GM19455 (cell line): Measurements from ENCODE around the gene SLCO4A1.

Experiments used
- ATAC-seq: cut with Tn5 transposase; IDR thresholded peaks from one replicate; pipeline ENCODE4 v1.9.1; 2021; ENCODE audit not compliant: unreplicated experiment

The SLCO4A1 gene

DNA sequence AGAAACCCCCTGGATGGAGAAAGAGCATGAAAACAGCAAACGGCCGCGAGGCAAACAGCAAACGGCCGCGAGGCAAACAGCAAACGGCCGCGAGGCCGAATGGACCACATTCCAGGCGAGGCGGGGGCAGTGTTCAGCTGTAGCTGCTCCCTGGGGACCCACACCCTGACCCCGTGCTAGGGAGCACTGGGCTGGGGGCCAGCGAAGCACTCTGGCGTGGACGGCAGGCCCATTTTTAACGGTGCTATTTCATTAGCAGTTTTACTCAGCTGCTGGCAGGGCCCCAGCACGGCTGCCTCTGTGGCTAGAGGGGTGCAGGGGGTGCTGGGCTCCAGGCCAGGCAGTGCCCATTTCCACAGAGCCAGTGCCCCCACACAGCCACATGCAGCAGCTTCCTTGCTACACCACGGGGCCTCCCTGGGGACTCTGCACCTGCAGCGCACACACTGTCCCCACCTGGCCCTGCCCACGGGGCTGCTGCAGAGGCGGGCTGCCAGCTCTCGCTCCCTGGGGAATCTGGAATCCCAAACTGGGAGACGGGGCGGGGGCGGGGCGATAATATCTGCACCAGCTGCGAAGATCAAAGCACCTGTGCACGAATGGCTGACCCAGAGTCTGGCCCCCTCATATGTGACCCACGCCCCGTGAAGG is 35.6 kb upstream of the SLCO4A1 start:
- ATAC-seq = no peak

DNA sequence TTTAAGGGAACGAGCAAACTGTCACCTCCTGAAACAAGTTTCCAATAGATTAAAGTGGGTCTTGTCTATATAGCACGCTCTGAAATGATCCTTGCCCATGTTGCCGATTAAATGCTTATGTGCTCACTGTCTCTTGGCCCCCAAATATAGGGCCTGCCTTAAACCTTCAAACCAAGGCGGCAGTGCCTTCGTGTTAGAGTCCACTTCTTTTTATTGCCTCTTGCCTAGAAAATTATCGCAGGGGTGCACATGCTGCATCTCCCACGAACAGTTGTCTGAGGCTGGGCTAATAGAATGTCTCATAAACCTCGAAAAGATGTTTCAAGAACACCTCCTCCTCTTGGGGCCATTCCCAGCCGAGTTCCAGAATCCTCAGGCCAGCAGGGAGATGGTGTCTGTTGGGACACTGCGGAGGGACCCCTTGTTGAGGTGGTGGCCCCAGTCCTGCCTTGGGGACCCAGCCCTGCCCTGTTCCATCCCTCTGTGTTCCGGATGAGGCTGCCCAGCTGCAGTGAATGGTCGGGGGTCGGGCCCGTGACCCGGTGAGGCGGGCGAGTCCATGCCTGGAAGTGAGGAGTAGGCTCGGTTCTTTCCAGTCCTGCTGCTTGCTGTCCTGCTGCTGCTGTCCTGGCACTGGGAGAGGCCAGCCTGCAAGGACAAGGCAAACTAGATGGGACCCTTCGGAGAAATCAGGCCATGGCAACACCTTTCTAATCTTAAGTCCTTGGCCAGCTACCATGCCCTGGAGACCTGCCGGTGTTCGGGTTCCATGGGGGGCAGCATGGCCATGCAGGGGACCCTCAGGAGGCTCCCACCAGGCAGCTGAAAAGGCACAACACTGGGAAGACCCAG is 34.7 kb upstream of the SLCO4A1 start:
- ATAC-seq = no peak

DNA sequence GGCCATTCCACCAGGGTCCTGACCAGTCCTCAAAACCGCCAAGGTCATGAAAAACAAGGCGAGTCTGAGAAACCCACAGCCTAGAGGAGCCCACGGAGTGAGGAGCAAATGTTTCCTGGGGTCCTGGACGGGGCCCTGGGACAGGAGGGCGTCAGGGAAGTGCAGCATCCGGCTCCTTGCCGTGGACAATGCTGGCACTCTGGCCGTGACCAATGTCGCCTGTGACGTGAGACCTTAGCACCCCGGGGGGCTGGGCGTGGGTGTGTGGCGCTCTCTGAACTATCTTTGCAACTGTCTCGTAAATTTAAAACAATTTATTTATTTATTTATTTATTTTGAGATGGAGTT is 34.1 kb upstream of the SLCO4A1 start:
- no peak for ATAC-seq

DNA sequence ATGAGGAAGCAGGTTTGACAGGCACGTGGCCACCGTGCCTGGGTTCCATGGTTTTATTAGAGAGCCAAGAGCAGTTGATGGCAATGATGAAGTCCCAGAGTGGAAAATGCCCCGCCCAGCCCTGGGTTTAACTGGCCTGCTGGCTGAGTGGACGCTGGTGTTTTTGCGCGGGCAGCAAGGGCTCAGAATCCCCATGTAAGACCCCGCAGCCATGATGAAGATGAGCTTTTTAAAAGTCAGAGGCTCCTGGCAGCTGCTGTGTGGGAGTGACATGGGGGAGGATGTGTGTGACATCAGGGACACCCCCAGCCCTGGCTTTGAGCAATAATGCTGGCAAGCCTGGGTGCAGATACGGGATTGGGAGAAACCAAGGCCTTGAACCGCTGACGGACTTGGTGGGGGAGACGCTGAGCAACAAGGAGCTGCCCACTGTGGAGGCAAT is 33.0 kb upstream of the SLCO4A1 start:
- ATAC-seq = no peak

DNA sequence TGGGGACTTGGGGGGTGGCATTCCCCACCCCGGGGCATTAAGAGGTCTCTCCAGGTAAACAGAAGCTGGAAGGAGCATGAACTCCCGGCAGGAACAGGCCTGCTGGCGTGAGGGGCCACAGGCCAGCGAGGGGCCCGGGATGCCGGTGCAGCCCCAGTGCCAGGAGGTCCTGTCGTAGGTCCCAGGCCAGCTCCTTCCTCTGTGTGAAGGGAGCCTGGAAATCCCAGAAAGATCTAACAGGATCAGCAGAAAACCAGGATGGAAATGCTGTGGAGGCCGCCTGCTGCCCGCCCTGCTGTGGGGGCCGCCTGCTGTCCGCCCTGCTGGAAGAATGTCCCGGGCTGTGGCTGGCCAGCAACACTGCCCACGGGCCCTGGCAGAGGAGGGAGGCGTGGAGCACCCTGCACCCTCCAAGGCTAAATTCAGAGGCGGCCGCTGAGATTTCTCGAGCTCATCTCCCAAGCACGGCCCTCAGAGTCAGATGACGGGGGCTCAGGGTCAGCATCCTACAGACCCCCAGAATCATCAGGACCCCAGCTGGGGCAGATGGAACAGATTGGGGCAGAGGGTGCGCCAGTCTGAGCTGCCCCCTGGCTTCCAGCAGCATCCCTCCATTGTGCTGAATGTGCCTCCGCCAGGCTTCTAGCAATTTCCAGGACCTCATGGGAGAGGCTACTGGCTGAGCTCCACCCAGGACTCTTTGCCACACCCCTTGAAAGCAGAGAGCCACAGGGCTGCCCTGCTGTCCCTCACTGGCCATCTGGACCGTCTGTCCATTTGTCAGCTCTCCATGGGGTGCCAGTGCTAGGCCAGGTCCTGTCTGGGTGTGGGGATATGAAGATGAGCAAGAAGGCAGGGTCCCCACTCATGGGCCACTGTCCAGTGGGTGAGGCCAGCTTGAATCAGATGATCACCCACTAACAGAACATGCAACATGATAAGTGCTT is 32.2 kb upstream of the SLCO4A1 start:
- ATAC-seq = no peak

DNA sequence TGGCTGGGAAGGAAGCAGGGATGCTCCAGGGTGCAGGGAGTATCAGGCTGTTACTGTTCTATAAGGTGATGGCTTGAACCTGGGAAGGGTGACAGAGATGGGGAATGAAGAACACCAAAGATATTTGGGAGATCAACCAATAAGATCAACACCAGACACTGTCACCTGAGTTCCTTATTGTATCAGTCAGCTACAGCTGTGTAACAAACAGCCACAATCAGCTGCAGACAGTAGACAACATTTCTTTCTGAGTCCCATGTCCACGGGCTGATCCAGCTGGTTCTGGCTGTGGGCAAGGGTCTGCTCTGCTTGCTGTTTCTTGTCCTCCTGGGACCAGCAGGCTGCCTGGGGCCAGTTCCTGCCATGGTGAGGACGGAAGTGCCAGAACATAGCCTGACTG is 31.3 kb upstream of the SLCO4A1 start:
- no peak for ATAC-seq

DNA sequence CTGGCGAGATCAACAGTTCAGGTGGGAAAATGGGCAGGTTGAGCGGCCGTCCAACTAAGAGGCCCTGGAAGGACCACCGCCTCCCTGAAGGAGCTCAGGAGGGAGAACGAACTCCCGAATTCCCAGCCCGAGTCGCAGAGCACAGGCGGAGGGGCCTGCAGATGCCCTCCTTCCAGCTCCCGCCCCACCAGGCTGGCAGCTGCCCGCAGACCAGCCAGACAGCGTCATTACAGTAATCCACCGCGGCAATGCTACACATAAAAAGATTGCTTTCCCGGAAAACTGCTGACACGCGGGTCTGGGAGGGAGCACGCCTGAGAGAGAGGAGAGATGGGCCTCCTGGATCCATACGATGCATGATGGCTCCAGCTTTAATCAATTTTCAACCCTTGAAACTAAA is 30.5 kb upstream of the SLCO4A1 start:
- no peak for ATAC-seq

DNA sequence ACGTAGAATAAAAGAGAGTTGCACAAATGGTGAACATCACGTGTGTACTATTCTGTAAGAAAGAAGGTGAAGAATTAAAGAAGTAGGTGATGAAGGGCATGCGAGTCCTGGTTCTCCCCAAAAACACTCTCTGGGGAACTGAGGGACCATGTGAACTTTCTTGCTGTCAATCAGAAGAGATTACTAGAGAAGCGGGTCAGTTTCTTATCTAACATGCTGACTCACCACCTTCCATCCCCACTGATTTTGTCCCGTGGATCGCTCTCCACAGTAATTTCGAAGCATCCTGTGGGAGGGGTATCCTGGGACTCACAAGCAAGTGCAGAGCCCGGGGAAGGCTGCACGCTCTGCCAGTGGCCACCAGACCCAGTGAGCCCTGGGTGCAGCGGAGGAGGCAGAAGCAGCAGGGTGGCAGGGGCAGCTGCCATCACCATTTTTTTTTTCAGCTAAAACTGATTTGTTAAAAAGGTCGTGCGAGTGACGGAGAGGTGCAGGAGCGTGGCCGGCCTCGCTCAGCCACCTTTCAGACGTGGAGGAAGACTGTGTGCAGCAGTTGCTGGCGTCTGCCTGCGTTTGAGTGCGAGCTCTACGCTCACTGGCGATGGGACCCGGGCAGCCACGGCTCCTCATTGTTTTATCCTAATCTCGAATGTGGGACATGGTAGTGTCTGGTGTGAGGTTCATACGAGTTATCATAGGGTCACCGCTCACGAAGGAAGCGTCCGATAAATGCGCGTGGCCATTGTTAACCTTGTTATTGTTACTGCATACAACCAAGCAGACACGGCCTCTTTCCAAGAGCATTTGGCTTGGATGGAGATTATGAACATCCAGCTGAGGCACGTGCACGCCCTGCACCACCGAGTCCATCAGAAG is 28.0 kb upstream of the SLCO4A1 start:
- no peak for ATAC-seq

DNA sequence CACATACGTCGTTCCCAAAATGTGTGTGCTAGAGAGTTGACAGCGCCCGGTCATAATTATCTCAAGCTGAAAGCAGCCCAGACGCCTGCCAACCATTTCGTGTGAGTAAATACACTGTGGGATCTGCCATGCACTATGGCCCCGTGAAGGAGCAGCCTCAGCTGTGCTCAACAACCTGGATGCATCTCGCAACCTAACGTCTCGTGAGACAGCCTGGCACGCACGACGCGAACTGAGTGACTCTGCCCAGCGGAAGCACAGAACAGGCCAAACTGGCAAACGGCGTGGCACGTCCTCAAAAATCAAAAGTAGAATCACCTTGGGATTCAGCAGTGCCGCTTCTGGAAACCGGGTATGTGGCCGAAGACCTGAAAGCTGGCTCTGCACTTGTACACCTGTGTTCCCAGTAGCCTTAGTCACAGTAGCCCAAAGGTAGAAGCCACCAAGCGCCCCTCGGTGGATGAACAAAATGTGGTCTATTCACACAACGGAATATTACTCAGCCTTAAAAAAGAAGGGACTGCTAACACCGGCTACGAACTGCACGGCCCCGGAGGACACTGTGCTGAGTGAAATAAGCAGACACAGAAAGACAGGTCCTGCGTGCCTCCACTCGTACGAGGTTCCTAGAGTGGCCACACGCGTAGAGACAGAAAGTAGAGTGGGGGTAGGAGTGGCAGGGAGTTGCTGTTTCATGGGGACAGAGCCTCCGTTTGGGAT is 27.2 kb upstream of the SLCO4A1 start:
- ATAC-seq = no peak

DNA sequence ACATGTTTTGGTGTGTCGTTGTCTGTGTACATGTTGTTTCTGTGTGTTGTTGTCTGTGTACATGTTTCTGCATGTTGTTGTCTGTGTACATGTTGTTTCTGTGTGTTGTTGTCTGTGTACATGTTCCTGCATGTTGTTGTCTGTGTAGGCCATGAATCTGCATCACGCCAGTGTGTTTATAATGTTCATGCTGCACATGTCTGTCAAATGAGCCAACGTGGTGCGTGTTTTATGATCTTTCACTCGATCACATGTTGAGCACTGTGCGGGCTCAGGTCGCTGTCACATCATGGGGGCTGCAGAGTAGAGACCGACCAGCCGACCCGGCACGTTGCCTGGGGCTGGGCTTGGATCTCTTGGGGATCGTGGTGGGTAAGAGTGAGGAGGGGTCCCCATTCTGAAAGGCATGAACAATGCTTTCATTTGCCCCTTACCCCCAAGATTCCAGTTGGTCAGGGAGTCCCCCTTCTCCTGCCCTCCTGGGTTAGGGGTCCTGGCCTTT is 26.5 kb upstream of the SLCO4A1 start:
- no peak for ATAC-seq

DNA sequence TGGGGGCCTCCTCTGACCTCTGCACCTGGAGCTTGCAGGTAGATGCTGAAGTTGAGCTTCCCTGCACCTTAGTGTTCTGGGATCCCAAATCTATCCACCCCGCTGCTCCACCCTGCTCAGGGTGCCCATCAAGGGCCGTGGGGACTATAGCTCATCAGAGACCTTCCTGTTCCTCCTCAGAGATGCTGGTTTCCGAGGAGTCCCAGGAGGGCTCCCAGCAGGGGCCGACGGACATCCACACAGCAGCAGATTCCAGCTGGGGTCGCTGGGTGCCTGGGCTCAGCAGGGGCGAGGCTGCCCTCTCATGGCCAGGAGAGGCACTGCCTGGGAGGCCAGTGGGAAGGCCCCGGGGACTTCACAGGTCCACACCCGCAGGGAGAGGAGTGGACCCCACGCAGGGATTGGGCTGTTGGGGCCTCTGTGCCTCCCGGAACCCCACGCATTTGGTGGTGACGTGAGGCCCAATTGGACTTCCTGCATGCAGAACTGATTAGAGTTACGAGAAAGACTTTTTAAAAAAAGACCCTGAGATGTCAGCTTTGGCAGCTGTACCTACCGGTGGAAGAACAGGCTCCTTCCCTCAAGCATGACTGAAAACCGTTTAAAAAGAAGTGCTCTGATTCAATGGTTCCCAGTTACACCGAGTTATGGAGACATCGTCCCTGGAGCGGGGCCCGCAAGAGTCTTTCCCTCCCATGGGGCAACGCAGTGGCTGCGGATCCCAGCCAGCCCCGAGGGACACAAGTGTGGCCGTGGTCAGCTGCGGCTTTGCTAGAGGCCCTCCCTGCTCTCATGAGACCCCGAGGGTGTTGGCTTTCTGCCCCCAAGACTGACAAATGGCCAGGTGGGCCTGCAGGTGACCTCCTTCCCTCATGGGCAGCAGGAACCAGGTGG is 25.3 kb upstream of the SLCO4A1 start:
- ATAC-seq = no peak

DNA sequence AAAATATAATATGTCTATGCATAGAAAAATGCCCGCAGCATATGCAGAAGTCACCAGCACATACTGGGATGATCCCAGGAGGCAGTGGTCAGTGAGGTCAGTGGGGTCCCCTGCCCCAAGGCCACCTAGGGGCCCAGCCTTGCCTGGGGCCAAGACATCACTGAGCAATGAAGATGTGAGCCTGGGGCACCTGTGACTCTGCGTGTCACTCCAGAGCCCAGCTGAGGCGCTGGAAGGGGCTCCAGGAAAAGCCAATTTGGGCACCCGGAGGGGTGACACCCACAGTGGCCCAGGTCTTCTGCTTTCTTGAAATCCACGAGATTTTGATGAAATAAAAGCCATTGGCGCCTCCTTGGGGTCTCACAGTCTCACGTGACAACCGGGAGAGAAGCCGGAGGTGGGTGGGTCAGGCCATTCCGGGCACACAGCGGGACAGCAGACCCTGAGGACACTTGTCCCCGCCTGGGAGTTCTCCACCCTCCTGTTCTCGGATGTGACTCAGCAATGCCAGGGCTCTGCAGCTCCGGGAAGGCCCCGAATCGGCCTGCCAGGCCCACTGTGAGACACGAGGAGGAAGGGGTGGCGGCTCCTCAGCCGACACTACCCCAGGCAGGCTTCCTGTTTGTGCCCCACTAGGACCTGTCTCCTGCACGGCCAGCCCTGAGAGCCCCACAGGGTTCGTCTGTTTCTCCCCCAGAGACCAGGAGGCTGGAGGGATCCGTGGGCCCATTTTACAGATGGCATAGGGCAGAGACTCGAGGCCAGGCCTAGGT is 24.4 kb upstream of the SLCO4A1 start:
- no peak for ATAC-seq

DNA sequence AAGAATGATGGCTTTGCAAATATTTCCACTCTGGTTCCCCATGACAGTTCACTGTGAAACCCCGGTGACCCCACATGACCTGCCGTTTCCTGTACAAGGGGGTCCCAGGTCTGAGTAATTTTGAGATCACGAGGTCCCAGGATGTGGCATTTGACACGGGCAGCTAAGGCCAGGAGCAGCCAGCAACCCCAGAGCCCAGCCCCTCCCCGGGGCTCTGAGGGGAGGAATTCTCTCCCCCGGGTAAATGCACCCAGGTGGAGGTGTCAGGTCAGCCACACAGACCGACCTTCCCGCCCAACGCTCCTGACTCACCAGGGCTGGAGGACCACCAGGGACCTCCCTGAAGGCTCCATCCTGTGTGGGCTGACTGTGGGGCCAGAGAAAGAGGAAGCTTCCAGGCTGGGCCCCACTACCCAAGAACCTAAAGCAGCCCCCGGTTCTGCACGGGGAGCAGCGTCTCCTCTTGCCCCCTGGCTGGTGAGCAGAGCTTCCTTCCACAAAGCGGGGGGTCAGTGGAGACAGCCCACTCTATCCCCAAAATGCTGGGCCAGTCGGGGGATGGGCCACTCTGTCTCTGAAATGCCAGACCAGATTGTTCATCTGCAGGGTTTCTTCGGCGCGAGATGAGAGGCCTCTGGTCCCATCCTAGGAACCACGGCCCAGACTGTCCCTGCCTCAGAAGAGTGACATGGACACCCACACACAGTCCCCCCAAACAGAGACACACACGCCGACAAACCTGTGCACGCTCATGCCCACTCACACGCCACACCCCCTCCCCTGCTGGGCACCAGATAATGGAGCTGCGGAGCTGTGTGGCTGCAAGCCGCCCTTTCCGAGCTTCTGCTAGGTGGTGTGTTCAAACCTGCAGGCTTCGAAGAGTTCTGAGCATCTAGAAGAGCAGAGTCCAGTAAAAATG is 23.4 kb upstream of the SLCO4A1 start:
- no peak for ATAC-seq

DNA sequence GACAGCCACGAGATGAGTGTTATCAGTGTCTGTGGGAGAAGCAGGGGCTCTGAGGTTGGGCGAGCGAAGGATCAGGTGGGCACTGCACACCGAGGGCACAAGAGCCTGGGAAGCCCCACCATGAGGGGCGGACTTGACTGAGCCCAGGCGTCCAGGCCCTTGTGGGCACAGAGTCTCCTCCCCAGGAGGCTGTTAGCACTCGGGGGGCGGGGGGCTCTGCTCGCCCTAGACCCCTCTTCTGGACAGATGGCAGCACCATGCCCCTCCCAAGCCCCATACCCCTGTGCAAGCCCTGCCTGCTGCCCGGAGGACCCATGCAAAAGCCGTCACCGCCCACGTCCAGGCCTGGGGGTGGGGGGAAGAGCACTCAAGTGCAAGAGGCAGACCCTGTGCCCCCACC is 21.7 kb upstream of the SLCO4A1 start:
- no peak for ATAC-seq

DNA sequence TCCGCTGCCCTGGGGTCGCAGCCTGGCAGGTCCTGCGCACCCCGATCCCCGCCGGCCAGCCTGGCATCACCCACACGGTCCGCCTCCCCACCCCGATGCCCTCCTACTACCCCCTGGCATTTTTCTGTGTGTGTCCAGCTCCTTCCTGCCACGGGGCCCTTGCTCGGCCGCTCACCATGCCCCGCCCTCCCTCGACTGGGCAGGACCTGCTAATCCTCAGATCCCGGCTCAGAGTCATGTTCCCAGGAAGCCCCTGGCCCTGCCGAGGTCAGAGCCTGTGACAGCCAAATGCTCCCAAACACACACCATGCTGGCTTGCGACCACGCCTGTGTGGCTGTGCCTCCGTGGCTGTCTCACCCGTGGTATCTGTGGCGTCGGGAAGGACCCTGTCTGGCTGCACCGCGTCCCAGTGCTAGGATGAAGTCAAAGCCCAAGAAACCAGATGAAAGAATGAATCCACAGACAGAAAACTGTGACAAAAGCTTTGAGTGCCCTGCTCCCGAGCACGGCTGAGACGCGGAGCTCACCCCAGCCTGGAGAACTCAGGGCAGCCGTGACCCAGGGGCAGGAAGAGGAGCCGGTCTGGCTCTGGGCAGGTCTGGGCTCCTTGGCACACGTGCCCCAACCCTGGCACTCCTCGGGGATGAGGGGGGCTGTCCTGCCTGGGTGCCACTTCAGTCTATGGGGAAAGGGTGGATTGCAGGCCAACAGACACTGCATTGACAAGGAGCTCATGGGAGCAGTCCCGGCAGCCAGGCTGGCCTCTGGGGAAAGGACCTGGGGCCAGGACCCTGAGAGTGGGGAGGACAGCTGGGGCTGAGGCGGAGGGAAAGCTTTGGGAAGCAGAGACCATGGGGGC is 20.8 kb upstream of the SLCO4A1 start:
- ATAC-seq = no peak
